IMR-90 (cell line): ENCODE data around the gene PTGES2. TPM values are rescaled to one million over a fixed set of nuclear protein-coding genes. Genes with fewer than 3 reads are reported as not detected.

Experiments used
- ATAC-seq: fragments of 200-7000 bp; cut with Tn5 transposase; 2 replicates; pipeline ENCODE4 v1.9.1; 2020; ENCODE audit warnings: low read depth, mild to moderate bottlenecking, moderate library complexity
- BruUV-seq: library from RNA; stranded (reverse); fragments of 400-500 nt; replicated peaks from 2 replicates; lab custom pipeline; 2021; lab: Mats Ljungman, UMichigan
- CTCF ChIA-PET: fragments of 300-600 bp; formaldehyde crosslinking; extraction: SDS; loops from one replicate; lab custom pipeline; 2021; ENCODE audit warnings: antibody characterized with exemption; lab: Yijun Ruan, JAX
- POLR2A ChIA-PET: fragments of 300-600 bp; sonication (Branson Sonifier 250); formaldehyde crosslinking; loops from one replicate; lab custom pipeline; 2022; ENCODE audit warnings: antibody characterized with exemption; ENCODE audit not compliant: unreplicated experiment; lab: Charles Lee
- DNase-seq: peaks from one replicate; pipeline ENCODE4 v3.0.0; 2013
- H2AFZ ChIP-seq: replicated peaks from 2 replicates; pipeline ENCODE3; 2013; ENCODE audit warnings: low read length, mild to moderate bottlenecking; ENCODE audit not compliant: poor library complexity
- H2AK5ac ChIP-seq: 2 replicates; pipeline ENCODE4 v1.6.1; 2013; ENCODE audit warnings: low read depth, low read length, inconsistent platforms
- H2AK9ac ChIP-seq: replicated peaks from 2 replicates; pipeline ENCODE3; 2013; ENCODE audit warnings: mild to moderate bottlenecking, low read depth, low read length, moderate library complexity; ENCODE audit not compliant: poor library complexity
- H2BK120ac ChIP-seq: 2 replicates; pipeline ENCODE4 v1.6.1; 2013; ENCODE audit warnings: low read depth, low read length, inconsistent platforms
- H2BK15ac ChIP-seq: 3 replicates; pipeline ENCODE4 v1.6.1; 2013; ENCODE audit warnings: low read depth, low read length, inconsistent platforms
- H2BK20ac ChIP-seq: 2 replicates; pipeline ENCODE4 v1.6.1; 2013; ENCODE audit warnings: low read depth, mild to moderate bottlenecking, inconsistent platforms, low read length, moderate library complexity
- H2BK5ac ChIP-seq: 2 replicates; pipeline ENCODE4 v1.6.1; 2013; ENCODE audit warnings: mild to moderate bottlenecking, low read depth, low read length, inconsistent platforms; ENCODE audit not compliant: poor library complexity, severe bottlenecking
- H3K14ac ChIP-seq: replicated peaks from 2 replicates; pipeline ENCODE4 v1.6.1; 2013; ENCODE audit warnings: low read depth, low read length, inconsistent platforms
- H3K18ac ChIP-seq: 2 replicates; pipeline ENCODE4 v1.6.1; 2013; ENCODE audit warnings: low read depth, low read length, control low read depth
- H3K23ac ChIP-seq: 2 replicates; pipeline ENCODE4 v1.6.1; 2013; ENCODE audit warnings: low read depth, low read length, inconsistent platforms
- H3K27ac ChIP-seq: 2 replicates; pipeline ENCODE4 v1.5.1; 2013; ENCODE audit warnings: mild to moderate bottlenecking, control low read depth, low read length; ENCODE audit not compliant: insufficient read depth
- H3K27me3 ChIP-seq: 2 replicates; pipeline ENCODE4 v1.6.1; 2013; ENCODE audit warnings: low read length; ENCODE audit not compliant: control insufficient read depth, insufficient read depth
- H3K36me3 ChIP-seq: 2 replicates; pipeline ENCODE4 v1.6.1; 2013; ENCODE audit warnings: low read length, mixed read lengths; ENCODE audit not compliant: control insufficient read depth, insufficient read depth
- H3K4ac ChIP-seq: 2 replicates; pipeline ENCODE4 v1.6.1; 2013; ENCODE audit warnings: low read depth, low read length, inconsistent platforms
- H3K4me1 ChIP-seq: 2 replicates; pipeline ENCODE4 v1.6.1; 2013; ENCODE audit warnings: low read length, mixed read lengths; ENCODE audit not compliant: control insufficient read depth, insufficient read depth
- H3K4me2 ChIP-seq: 2 replicates; pipeline ENCODE4 v1.6.1; 2013; ENCODE audit warnings: low read depth, mild to moderate bottlenecking, control low read depth, low read length, moderate library complexity
- H3K4me3 ChIP-seq: 2 replicates; pipeline ENCODE4 v1.5.1; 2013; ENCODE audit warnings: low read depth, mild to moderate bottlenecking, control low read depth, low read length, moderate library complexity; ENCODE audit not compliant: insufficient read depth
- H3K56ac ChIP-seq: 2 replicates; pipeline ENCODE4 v1.6.1; 2013; ENCODE audit warnings: low read length, inconsistent platforms; ENCODE audit not compliant: insufficient read depth; ENCODE audit errors: extremely low read depth
- H3K79me1 ChIP-seq, 2 experiments: 2 replicates each; pipeline ENCODE4 v1.6.1; 2013; ENCODE audit warnings: low read length in 2 of 2, inconsistent platforms in 1 of 2, low read depth in 1 of 2
- H3K9ac ChIP-seq: 2 replicates; pipeline ENCODE4 v1.6.1; 2013; ENCODE audit warnings: low read depth, low read length, control low read depth
- H3K9me1 ChIP-seq: 2 replicates; pipeline ENCODE4 v1.6.1; 2013; ENCODE audit warnings: low read length, inconsistent platforms; ENCODE audit not compliant: insufficient read depth
- H3K9me3 ChIP-seq: 2 replicates; pipeline ENCODE4 v1.6.1; 2013; ENCODE audit warnings: low read length; ENCODE audit not compliant: control insufficient read depth, insufficient read depth
- H4K20me1 ChIP-seq: 2 replicates; pipeline ENCODE4 v1.6.1; 2013; ENCODE audit warnings: low read length, inconsistent platforms; ENCODE audit not compliant: insufficient read depth
- H4K5ac ChIP-seq: 2 replicates; pipeline ENCODE4 v1.6.1; 2013; ENCODE audit warnings: mild to moderate bottlenecking, low read depth, low read length, control low read depth
- H4K8ac ChIP-seq, 2 experiments: 2 replicates each; pipeline ENCODE4 v1.6.1; 2013; ENCODE audit warnings: low read depth in 2 of 2, low read length in 2 of 2, control low read depth in 1 of 2, inconsistent platforms in 1 of 2
- H4K91ac ChIP-seq: 2 replicates; pipeline ENCODE4 v1.6.1; 2013; ENCODE audit warnings: low read depth, low read length, inconsistent platforms; ENCODE audit not compliant: insufficient read depth
- BHLHE40 ChIP-seq: fragments of 150-350 bp; IDR thresholded peaks from 2 replicates; pipeline ENCODE4 v1.6.1; 2016; ENCODE audit warnings: mild to moderate bottlenecking, low read depth, low read length
- CEBPB ChIP-seq: IDR thresholded peaks from 2 replicates; pipeline ENCODE4 v1.6.1; 2012; ENCODE audit warnings: low read depth, low read length, improper control_type of control experiment
- CHD1 ChIP-seq: IDR thresholded peaks from 2 replicates; pipeline ENCODE4 v1.6.1; 2012; ENCODE audit warnings: low read depth, low read length, improper control_type of control experiment
- FOS ChIP-seq: fragments of 150-350 bp; IDR thresholded peaks from 2 replicates; pipeline ENCODE4 v1.6.1; 2016; ENCODE audit warnings: low read depth, low read length
- NFE2L2 ChIP-seq: fragments of 150-350 bp; IDR thresholded peaks from 2 replicates; pipeline ENCODE4 v1.6.1; 2016; ENCODE audit warnings: low read depth, mild to moderate bottlenecking, low read length
- RCOR1 ChIP-seq: IDR thresholded peaks from 2 replicates; pipeline ENCODE4 v1.6.1; 2012; ENCODE audit warnings: mild to moderate bottlenecking, low read length, improper control_type of control experiment; ENCODE audit not compliant: insufficient replicate concordance
- WGBS, 2 experiments: methylation state at CpG; one replicate each; pipeline versions ENCODE4 v1.1.5 to v1.1.7; 2013; ENCODE audit warnings: missing lambda C conversion rate in 2 of 2; ENCODE audit not compliant: insufficient read length in 1 of 2; ENCODE audit errors: extremely low coverage in 2 of 2; 5-methylcytosine and 5-hydroxymethylcytosine counted together
- dilution Hi-C: fragments of 300-500 bp; cut with HindIII; formaldehyde crosslinking; loops from one replicate; pipeline ENCODE4 v1.14.3; 2018; ENCODE audit warnings: low sequenced_read_pairs; ENCODE audit not compliant: unreplicated experiment
- in situ Hi-C: fragments of 300-500 bp; cut with MboI; formaldehyde crosslinking; loops from 3 replicates; pipeline ENCODE4 v1.14.3; 2019; ENCODE audit warnings: low sequenced_read_pairs, inconsistent platforms, mixed read lengths
- intact Hi-C: fragments of 100-400 bp; cut with micrococcal nuclease; formaldehyde crosslinking; loops from 2 replicates; pipeline ENCODE4 v1.10.0; 2022
- polyA plus RNA-seq, 3 experiments: library from polyadenylated mRNA; depleted of rRNA; stranded (reverse); fragments of >200 nt; gene quantifications; 2 replicates each; pipeline ENCODE4 v1.2.3, GENCODE V29; 2012; ENCODE audit warnings: low replicate concordance in 1 of 3
- total RNA-seq: library from RNA; depleted of rRNA; stranded (reverse); fragments of >200 nt; gene quantifications from 2 replicates; pipeline ENCODE4 v1.2.3, GENCODE V29; 2012

PTGES2 gene
- total and polyA plus RNA-seq, 2 of the 4 experiments (the other 2 are of a cell fraction), result 100 to 107 TPM

DNA sequence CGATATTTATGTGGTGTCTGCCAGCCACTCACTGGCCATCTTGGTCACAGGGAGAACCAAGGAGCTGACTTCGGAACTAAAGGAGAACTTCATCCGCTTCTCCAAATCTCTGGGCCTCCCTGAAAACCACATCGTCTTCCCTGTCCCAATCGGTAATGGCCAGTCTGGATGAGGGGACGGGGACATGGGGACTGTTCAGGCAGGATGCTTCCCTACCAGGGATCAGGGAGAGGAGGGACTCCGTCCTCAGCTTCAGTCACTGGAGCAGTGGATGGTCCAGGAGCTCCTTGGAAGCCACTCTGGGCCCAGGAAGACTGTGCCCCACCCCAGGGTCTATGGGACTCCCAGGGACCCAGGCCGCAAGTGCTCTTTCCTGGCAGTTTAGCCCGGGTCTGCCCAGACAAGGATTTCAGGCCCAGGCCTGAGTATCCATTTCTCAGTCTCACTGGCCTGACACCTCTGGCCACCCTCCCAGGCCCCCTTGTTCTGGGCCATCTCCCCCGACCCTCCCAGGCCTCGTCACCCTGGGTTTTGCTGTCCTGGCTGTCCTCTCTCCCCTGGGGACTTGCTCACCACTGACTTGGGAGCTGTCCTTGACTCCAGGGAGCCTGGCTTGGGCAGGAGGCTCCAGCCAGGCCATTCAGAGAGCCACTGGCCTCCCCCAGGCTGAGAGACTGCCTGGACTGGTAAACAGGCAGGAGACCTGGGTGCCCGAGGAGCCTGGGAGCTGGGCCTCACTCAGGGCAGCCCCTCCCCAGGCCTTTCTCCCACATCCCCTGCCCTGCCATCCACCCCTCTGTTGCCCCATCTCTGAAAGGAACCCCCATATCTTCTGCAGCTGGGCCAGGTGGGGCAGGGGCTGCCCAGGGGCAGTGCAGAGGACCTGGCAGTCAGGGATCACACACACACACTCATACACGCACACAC is 24.9 kb upstream of the PTGES2 start:
- no peak overlapping the region for H2BK15ac ChIP-seq
- H3K14ac ChIP-seq, result no peak overlapping the region
- dilution Hi-C loops, result no loop called here
- H3K27me3 ChIP-seq, result peaks cover 14% of the 10 kb centered on the region; the same call in 1 of the 2 replicates
- no peak overlapping the region for H3K27ac ChIP-seq
- no peaks in the 10 kb centered on the region for H3K36me3 ChIP-seq
- no peaks in the 10 kb centered on the region for H3K9me3 ChIP-seq
- DNase-seq (no peak), ATAC-seq (no peak)
- no peak overlapping the region for H3K4ac ChIP-seq
- H3K4me1 ChIP-seq, result no peaks in the 10 kb centered on the region
- no peak overlapping the region for H2AK9ac ChIP-seq
- BruUV-seq, result no TSS peak
- no peaks in the 10 kb centered on the region for H3K79me1 ChIP-seq
- no peaks in the 10 kb centered on the region; the same call in 1 of the 2 replicates for H3K9me1 ChIP-seq
- no peak overlapping the region for H2AFZ ChIP-seq
- no peak overlapping the region for H4K5ac ChIP-seq
- no peak overlapping the region for H4K8ac ChIP-seq
- no peak overlapping the region for H3K4me2 ChIP-seq
- no peak overlapping the region for H3K9ac ChIP-seq
- no peak overlapping the region for H3K4me3 ChIP-seq
- intact Hi-C loops, result no loop called here
- H4K20me1 ChIP-seq, result no peaks in the 10 kb centered on the region; the same call in 1 of the 2 replicates
- H3K23ac ChIP-seq, result no peak overlapping the region
- TF ChIP-seq RCOR1 (no peak), NFE2L2 (no peak), CEBPB (no peak), BHLHE40 (no peak), CHD1 (no peak), FOS (no peak)
- in situ Hi-C loops, result no loop called here
- H4K91ac ChIP-seq, result no peak overlapping the region
- POLR2A ChIA-PET, result no interaction called here
- no peak overlapping the region for H3K18ac ChIP-seq
- WGBS, 2 experiments, result 84% methylated on average over 6 of the region's 13 CpGs; no CpG with 5 or more reads in 1 of the 2 experiments
- H2BK120ac ChIP-seq, result no peak overlapping the region
- H2BK5ac ChIP-seq, result no peak overlapping the region
- CTCF ChIA-PET, result no interaction called here
- H3K56ac ChIP-seq, result no peak overlapping the region
- no peak overlapping the region for H2BK20ac ChIP-seq
- H2AK5ac ChIP-seq, result no peak overlapping the region
